ENCODE measurements around the gene STAG3. TPM values are rescaled to one million over a fixed set of nuclear protein-coding genes. Genes with fewer than 3 reads are reported as not detected.

Gene STAG3
- total and polyA plus RNA-seq, 9 of the 15 experiments (the other 6 are each of a cell fraction or from before 2014, with no cell fraction given), result 0.54 to 2.5 (median 1.7) TPM

DNA sequence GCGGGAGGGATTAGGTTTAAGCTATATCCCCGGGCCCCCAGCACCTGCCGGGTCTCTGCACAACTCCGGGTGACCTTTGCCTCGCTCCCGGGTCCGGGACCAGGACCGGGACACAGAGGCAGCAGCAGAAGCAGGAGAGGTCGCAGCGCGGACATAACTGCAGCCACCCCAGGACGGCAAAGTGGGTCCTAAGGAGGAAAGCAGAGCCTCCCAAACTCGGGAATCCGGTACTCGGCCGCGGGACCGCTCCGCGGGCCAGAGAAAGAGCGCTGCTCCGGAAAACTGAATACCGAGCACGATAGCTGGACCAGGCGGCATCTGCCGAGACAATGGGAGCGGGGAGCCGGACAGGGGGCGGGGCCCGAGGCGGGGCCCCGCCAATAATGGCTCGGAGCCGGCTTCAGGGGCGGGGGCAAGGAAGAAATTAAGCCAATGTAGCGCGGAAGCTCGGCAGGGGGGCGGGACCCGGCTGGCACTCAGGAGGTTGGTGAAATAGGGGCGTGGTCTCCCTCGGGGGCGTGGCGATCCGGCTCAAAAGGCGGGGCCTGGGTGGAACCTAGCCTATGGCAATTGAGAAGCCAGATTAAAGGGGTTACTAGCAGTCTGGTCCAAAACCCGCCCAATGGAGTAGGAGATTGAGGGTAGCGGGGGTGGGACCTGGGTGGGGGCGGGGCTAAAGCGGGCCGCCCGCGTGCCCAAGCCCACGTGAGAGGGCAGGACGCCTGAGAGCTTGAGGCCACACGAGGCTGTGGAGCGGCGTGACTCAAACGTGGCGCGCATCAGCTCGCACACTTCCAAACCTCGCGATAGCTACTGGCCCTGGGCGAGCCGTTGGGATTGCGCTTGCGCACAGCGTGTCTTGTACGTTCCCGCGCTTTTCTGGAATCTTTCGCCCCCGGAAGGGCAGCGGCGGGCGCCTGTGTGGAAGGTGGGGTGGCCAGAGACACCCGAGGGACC, at the start of gene STAG3, which contains the start of gene GPC2 (continued):
- no peak for TF ChIP-seq SAFB2 (IDR thresholded peaks at IDR 0.05; ENCODE audit: borderline replicate concordance, low read depth, low read length, severe bottlenecking)
- TF ChIP-seq TAF15 (IDR thresholded peaks at IDR 0.05; ENCODE audit: low read depth, low read length), result no peak
- no peak for TF ChIP-seq KAT7 (CRISPR knock-in tag; IDR thresholded peaks at IDR 0.05; ENCODE audit: borderline replicate concordance)
- TF ChIP-seq PYGO2 (tag; IDR thresholded peaks at IDR 0.05), result no peak
- TF ChIP-seq ZZZ3 (IDR thresholded peaks at IDR 0.05), result no peak
- no peak for TF ChIP-seq PHB2 (IDR thresholded peaks at IDR 0.05; ENCODE audit: low read depth)
- TF ChIP-seq SAP30 (IDR thresholded peaks at IDR 0.05; ENCODE audit: borderline replicate concordance, insufficient read depth, low read depth, low read length, poor library complexity, severe bottlenecking), result no peak
- no peak for TF ChIP-seq PHTF2 (CRISPR knock-in tag; IDR thresholded peaks at IDR 0.05)
- no peak for TF ChIP-seq NCOR1 (IDR thresholded peaks at IDR 0.05)
- no peak for TF ChIP-seq KAT2B (IDR thresholded peaks at IDR 0.05; ENCODE audit: low read depth, low read length)
- TF ChIP-seq ZNF175 (CRISPR knock-in tag; IDR thresholded peaks at IDR 0.05; ENCODE audit: low read depth), result no peak
- no peak for TF ChIP-seq STAG1 (CRISPR knock-in tag; IDR thresholded peaks at IDR 0.05; ENCODE audit: borderline replicate concordance)
- no peak for TF ChIP-seq SMAD1 (IDR thresholded peaks at IDR 0.05; ENCODE audit: low read depth, low read length, partially characterized antibody)
- TF ChIP-seq HMG20A (CRISPR knock-in tag; conservative IDR thresholded peaks at IDR 0.05), result no peak
- no peak for TF ChIP-seq ZNF184 (CRISPR knock-in tag; IDR thresholded peaks at IDR 0.05)
- TF ChIP-seq HLTF (IDR thresholded peaks at IDR 0.05), result no peak
- no peak for TF ChIP-seq PTTG1 (tag; IDR thresholded peaks at IDR 0.05; ENCODE audit: low read depth)
- 0 out of 2 replicates have a peak, but pooled peaks have one; percentile 18 for TF ChIP-seq MYBL2 (IDR thresholded peaks at IDR 0.05; ENCODE audit: low read depth)
- no peak for TF ChIP-seq MYBL2 (CRISPR knock-in tag; IDR thresholded peaks at IDR 0.05; ENCODE audit: borderline replicate concordance)
- no peak for TF ChIP-seq ZNF311 (CRISPR knock-in tag; IDR thresholded peaks at IDR 0.05)
- TF ChIP-seq, protein P1, sequence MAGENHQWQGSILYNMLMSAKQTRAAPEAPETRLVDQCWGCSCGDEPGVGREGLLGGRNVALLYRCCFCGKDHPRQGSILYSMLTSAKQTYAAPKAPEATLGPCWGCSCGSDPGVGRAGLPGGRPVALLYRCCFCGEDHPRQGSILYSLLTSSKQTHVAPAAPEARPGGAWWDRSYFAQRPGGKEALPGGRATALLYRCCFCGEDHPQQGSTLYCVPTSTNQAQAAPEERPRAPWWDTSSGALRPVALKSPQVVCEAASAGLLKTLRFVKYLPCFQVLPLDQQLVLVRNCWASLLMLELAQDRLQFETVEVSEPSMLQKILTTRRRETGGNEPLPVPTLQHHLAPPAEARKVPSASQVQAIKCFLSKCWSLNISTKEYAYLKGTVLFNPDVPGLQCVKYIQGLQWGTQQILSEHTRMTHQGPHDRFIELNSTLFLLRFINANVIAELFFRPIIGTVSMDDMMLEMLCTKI (IDR thresholded peaks at IDR 0.05; ENCODE audit: partially characterized antibody), result no peak
- TF ChIP-seq, protein P2, sequence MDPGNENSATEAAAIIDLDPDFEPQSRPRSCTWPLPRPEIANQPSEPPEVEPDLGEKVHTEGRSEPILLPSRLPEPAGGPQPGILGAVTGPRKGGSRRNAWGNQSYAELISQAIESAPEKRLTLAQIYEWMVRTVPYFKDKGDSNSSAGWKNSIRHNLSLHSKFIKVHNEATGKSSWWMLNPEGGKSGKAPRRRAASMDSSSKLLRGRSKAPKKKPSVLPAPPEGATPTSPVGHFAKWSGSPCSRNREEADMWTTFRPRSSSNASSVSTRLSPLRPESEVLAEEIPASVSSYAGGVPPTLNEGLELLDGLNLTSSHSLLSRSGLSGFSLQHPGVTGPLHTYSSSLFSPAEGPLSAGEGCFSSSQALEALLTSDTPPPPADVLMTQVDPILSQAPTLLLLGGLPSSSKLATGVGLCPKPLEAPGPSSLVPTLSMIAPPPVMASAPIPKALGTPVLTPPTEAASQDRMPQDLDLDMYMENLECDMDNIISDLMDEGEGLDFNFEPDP (CRISPR knock-in tag; IDR thresholded peaks at IDR 0.05), result no peak
- TF ChIP-seq ZBTB7A (IDR thresholded peaks at IDR 0.05; ENCODE audit: borderline replicate concordance, control insufficient read depth, low read depth, low read length), result 0 out of 2 replicates have a peak, but pooled peaks have one; percentile 8
- TF ChIP-seq ASH1L (IDR thresholded peaks at IDR 0.05; ENCODE audit: borderline replicate concordance, low read depth, partially characterized antibody), result no peak

Measured in K562 (cell line).